K562 (cell line): ENCODE measurements around the gene LRRC8E. TPM values are rescaled to one million over a fixed set of nuclear protein-coding genes. Genes with fewer than 3 reads are reported as not detected.

Experiments
- ARHGAP35 ChIP-seq: fragments of 450-650 bp; IDR thresholded peaks from 2 replicates; pipeline ENCODE4 v1.6.1; 2018; ENCODE audit not compliant: partially characterized antibody
- BACH1 ChIP-seq: fragments of 200-800 bp; sonication (Bioruptor generic); IDR thresholded peaks from 2 replicates; pipeline ENCODE4 v1.6.1; 2016; ENCODE audit warnings: missing genetic modification characterization, missing compliant biosample characterization
- CCNT2 ChIP-seq: IDR thresholded peaks from 2 replicates; pipeline ENCODE4 v1.6.1; 2011; ENCODE audit warnings: borderline replicate concordance, low read depth, mild to moderate bottlenecking, moderate library complexity, mixed read lengths, low read length; ENCODE audit not compliant: insufficient read length; ENCODE audit errors: extremely low read depth
- KDM4B ChIP-seq, 2 experiments: fragments of 450-650 bp in 1 of 2; sonication (generic) in 1 of 2; IDR thresholded peaks; 2 replicates each; pipeline ENCODE4 v1.6.1; 2016 to 2017; ENCODE audit warnings: borderline replicate concordance in 2 of 2, antibody characterized with exemption in 1 of 2, low read depth in 1 of 2, mild to moderate bottlenecking in 1 of 2
- LEF1 ChIP-seq: fragments of 450-650 bp; IDR thresholded peaks from 2 replicates; pipeline ENCODE4 v1.6.1; 2016; ENCODE audit warnings: mild to moderate bottlenecking
- NBN ChIP-seq: fragments of 450-650 bp; IDR thresholded peaks from 2 replicates; pipeline ENCODE4 v1.6.1; 2016; ENCODE audit warnings: low read depth, mild to moderate bottlenecking
- NR2F6 ChIP-seq: fragments of 450-650 bp; formaldehyde crosslinking; IDR thresholded peaks from 2 replicates; pipeline ENCODE4 v1.4.0; 2020; ENCODE audit warnings: mild to moderate bottlenecking
- NR4A1 ChIP-seq, 2 experiments: fragments of 250-450 bp in 1 of 2; fragments of 450-650 bp in 1 of 2; sonication (Bioruptor Pico) in 1 of 2; IDR thresholded peaks; 2 replicates each; pipeline versions ENCODE4 v1.4.0 to v1.6.1; 2016 to 2020; ENCODE audit warnings: mild to moderate bottlenecking in 2 of 2, missing compliant biosample characterization in 1 of 2, missing genetic modification characterization in 1 of 2, moderate library complexity in 1 of 2
- PATZ1 ChIP-seq: fragments of 250-450 bp; sonication (Bioruptor Pico); IDR thresholded peaks from 2 replicates; pipeline ENCODE4 v1.5.0; 2020; ENCODE audit warnings: mild to moderate bottlenecking, borderline replicate concordance
- RCOR1 ChIP-seq, 2 experiments: IDR thresholded peaks; 2 replicates each; pipeline ENCODE4 v1.6.1; 2012; ENCODE audit warnings: low read depth in 2 of 2, low read length in 2 of 2, borderline replicate concordance in 1 of 2, improper control_type of control experiment in 1 of 2
- SFPQ ChIP-seq: fragments of 200-400 bp; formaldehyde crosslinking; IDR thresholded peaks from 2 replicates; pipeline ENCODE4 v1.6.1; 2017; ENCODE audit warnings: mild to moderate bottlenecking, low read depth, low read length, moderate library complexity
- SOX6 ChIP-seq: fragments of 450-650 bp; IDR thresholded peaks from 2 replicates; pipeline ENCODE4 v1.6.1; 2014; ENCODE audit warnings: mild to moderate bottlenecking
- ZBTB11 ChIP-seq, 3 experiments: fragments of 200-800 bp in 1 of 3; fragments of 250-450 bp in 1 of 3; fragments of 450-650 bp in 1 of 3; sonication (Bioruptor Pico) in 1 of 3; sonication (Bioruptor generic) in 1 of 3; formaldehyde crosslinking in 1 of 3; IDR thresholded peaks; 2 replicates each; pipeline versions ENCODE4 v1.6.1 to v1.8.0; 2016 to 2022; ENCODE audit warnings: mild to moderate bottlenecking in 2 of 3, missing genetic modification characterization in 2 of 3, missing compliant biosample characterization in 1 of 3, moderate library complexity in 1 of 3
- ZFP1 ChIP-seq: fragments of 450-650 bp; formaldehyde crosslinking; IDR thresholded peaks from 2 replicates; pipeline ENCODE4 v1.4.0; 2020; ENCODE audit warnings: mild to moderate bottlenecking, mixed read lengths
- ZNF133 ChIP-seq: fragments of 250-450 bp; sonication (Bioruptor Pico); IDR thresholded peaks from 2 replicates; pipeline ENCODE4 v1.4.0; 2020; ENCODE audit warnings: mild to moderate bottlenecking
- ZNF239 ChIP-seq: fragments of 250-450 bp; sonication (Bioruptor Pico); IDR thresholded peaks from 2 replicates; pipeline ENCODE4 v1.4.0; 2020; ENCODE audit warnings: mild to moderate bottlenecking
- polyA plus RNA-seq, 8 experiments: library from polyadenylated mRNA; depleted of rRNA in 4 of 8; stranded (reverse) in 5 of 8; unstranded in 3 of 8; fragments of >200 nt; fragmentation: Nextera tagmentation in 2 of 8; fragmentation: Illumina TruSeq in 1 of 8; extraction: Ambion mirVana in 2 of 8; extraction: Trizol in 1 of 8; gene quantifications; 2 replicates each; pipeline versions ENCODE4 v1.2.1 to v1.2.3, GENCODE V29; 2011 to 2014; ENCODE audit warnings: inconsistent platforms in 1 of 8, missing spikeins in 1 of 8
- total RNA-seq, 7 experiments: library from RNA; depleted of rRNA in 6 of 7; stranded (reverse); fragments of >200 nt in 6 of 7; fragmentation: Illumina TruSeq in 2 of 7; extraction: Trizol in 2 of 7; gene quantifications; 2 replicates each; pipeline versions ENCODE4 v1.2.1 to v1.2.3, GENCODE V29; 2011 to 2021; ENCODE audit warnings: low replicate concordance in 1 of 7
- TF ChIP-seq, protein P1 (sequence below): fragments of 450-650 bp; formaldehyde crosslinking; IDR thresholded peaks from 2 replicates; pipeline ENCODE4 v1.4.0; 2022; ENCODE audit warnings: missing genetic modification characterization

Gene LRRC8E
- total and polyA plus RNA-seq, 9 of the 15 experiments (the other 6 are each of a cell fraction or from before 2014, with no cell fraction given) = 0.08 to 5.7 (median 3.5) TPM; not detected in 1

DNA sequence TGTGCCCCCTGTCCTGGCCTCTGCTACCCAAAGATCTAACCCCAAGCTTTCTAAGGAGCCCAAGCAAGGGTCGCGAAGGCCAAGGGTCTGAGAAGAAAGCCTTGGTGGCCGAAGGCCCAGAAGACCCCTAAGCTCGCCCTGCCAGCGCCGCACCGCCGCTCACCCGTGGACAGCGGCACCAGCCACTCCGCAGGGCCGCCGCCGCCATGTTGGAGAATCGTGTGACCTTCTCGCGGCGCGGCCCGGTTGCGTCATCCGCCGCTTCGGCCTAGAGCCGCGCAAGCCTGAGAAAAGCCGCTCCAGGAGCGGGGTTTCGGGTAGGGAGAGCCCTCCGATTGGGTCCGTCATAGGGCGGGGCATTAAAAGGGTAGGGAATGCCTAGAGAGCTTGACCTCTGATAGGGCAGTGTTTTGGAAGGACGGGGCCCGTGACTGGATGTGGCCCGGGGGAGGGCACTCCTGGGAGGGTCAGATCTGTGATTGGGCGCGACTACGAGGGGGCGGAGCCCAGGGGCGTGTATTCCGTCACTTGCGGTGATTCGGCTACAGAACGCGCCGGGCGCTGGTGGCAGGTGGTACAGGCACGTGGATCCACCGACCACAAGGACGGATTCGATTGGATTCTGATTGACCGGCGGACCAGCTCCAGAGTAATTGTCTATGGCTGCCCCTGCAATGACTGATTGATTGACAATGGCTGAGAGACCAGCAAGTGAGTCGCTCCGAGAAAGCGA is 55.3 kb downstream of the LRRC8E start, which contains the start of gene TIMM44 (continued):
- 0 out of 2 replicates have a peak, but pooled peaks have one; percentile 35 for TF ChIP-seq NR4A1 (CRISPR knock-in tag; IDR thresholded peaks at IDR 0.05)
- TF ChIP-seq NR4A1 (tag; IDR thresholded peaks at IDR 0.05) = no peak
- no peak for TF ChIP-seq NR2F6 (CRISPR knock-in tag)
- TF ChIP-seq SFPQ = no peak
- no peak for TF ChIP-seq ZNF239 (CRISPR knock-in tag)
- no peak for TF ChIP-seq SOX6
- peak; percentile 63 for TF ChIP-seq CCNT2
- TF ChIP-seq, protein P1, sequence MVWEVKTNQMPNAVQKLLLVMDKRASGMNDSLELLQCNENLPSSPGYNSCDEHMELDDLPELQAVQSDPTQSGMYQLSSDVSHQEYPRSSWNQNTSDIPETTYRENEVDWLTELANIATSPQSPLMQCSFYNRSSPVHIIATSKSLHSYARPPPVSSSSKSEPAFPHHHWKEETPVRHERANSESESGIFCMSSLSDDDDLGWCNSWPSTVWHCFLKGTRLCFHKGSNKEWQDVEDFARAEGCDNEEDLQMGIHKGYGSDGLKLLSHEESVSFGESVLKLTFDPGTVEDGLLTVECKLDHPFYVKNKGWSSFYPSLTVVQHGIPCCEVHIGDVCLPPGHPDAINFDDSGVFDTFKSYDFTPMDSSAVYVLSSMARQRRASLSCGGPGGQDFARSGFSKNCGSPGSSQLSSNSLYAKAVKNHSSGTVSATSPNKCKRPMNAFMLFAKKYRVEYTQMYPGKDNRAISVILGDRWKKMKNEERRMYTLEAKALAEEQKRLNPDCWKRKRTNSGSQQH (CRISPR knock-in tag) = no peak
- TF ChIP-seq ZFP1 (CRISPR knock-in tag) = no peak
- TF ChIP-seq KDM4B (IDR thresholded peaks at IDR 0.05; ENCODE audit: borderline replicate concordance in 2 of 2, low read depth in 1 of 2) = no peak
- TF ChIP-seq ARHGAP35 = no peak
- TF ChIP-seq ZBTB11 (CRISPR knock-in tag; IDR thresholded peaks at IDR 0.05) = no peak
- TF ChIP-seq RCOR1 (IDR thresholded peaks at IDR 0.05; ENCODE audit: borderline replicate concordance in 1 of 2, low read depth in 2 of 2, low read length in 2 of 2) = no peak; a peak in 1 of 4 replicates
- peak; percentile 16; the same call in 1 of the 2 replicates for TF ChIP-seq NBN
- TF ChIP-seq LEF1 = no peak
- TF ChIP-seq PATZ1 = no peak
- TF ChIP-seq BACH1 (tag) = no peak
- TF ChIP-seq ZNF133 = no peak
